Activated CD4-positive, alpha-beta T cell treated with anti-CD3 and anti-CD28 coated beads for 4 hours (primary cell): ENCODE results near the gene CROCC2.

Experiments
- DNase-seq, 2 donors: peaks; one replicate each; pipeline ENCODE4 v3.0.0-alpha.2; 2020

The CROCC2 gene

DNA sequence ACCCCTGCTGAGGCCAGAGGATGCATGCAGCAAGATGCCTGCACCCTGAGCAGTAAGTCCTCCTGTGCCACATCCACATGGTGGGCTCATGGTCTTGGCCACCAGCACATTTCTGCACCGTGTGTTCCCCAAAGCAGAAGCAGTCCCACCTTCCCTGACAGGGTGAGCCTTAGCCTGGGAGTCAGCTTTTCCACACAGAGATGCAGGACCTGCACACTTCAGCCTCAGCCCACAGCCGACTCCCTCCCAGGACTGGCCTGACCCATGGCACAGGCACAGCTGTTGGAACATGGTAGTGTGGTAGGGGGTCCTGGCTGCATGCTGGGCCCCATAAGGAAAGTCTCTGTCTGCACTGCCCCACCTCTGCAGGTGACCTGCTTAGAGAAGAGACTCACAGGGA is 97.2 kb downstream of the CROCC2 start:
- DNase-seq, result no peak

DNA sequence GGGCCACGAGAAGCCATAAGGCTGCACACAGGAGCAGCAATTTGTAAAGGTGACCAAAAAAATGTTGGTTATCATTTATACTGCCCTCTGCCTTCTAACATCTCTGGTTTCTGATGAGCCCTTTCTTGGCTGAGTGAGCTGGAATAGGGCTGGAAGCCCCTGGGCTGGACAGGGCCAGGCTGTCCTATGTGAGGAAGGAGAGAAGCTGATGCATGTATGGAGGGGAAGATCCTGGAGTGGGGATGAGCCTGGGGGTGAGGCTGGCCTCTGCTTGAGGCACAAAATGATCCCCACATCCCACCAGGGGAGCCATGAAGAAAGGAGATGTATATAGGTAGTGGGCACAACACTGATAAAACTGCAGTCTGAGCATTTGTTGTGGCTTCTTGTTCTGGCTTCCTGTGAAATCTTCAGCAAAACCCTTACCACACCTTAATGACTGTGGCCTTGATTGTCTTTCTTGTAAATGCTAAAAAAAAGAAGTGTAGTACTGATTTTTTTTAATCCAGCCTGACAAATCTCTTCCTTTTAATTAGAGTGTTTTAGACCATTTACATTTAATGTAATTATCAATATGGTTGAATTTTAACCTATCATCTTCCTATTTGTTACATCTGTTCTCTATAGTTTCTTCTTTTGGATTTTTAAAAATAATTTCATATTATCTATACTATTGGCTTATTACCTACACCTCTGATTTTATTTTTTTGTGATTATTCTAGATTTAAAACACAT is 97.9 kb downstream of the CROCC2 start:
- DNase-seq, result no peak

DNA sequence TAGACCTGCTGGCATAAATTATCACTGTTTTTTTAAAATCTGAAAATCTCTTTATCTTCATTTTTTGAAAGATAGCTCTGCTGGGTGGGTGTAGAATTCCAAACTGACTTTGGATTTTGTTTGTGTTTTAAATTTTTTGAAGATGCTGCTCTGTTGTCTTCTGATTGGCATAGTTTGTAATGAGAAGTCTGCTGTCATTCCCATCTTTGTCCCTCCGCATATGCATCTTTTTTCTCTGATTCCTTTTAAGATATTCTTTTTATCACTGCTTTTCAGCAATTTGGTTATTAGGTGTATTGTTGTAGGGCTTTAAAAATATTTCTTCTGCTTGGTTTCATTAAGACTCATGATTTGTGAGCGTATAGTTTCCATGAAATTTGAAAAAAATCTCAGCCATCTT is 99.4 kb downstream of the CROCC2 start:
- no peak for DNase-seq

GRCh38 chr2:241006412-241006811 is 100.3 kb downstream of the CROCC2 start:
- no peak for DNase-seq

DNA sequence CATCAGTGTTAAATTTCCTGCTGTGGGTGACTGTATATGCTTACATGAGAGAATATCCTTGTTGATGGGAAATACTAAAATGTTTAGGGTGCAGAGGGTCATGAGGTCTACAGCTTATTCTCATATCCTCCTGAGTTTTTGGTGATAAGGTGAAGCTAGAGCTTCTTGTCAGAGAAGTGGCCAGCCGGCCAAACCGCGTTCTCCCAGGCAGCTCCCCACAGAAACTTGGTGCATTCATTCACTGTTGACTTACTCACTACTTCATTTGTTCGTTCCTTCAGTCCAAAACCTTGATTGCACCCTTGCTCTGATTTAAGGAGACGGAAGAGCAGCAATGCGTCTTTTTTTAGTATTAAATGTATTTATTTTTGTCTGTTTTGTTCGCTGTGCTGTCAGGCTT is 101.0 kb downstream of the CROCC2 start:
- DNase-seq, result no peak

GRCh38 chr2:241007880-241008710 is 102.0 kb downstream of the CROCC2 start:
- DNase-seq, result no peak

GRCh38 chr2:241008711-241009121 is 102.6 kb downstream of the CROCC2 start:
- DNase-seq, result no peak

DNA sequence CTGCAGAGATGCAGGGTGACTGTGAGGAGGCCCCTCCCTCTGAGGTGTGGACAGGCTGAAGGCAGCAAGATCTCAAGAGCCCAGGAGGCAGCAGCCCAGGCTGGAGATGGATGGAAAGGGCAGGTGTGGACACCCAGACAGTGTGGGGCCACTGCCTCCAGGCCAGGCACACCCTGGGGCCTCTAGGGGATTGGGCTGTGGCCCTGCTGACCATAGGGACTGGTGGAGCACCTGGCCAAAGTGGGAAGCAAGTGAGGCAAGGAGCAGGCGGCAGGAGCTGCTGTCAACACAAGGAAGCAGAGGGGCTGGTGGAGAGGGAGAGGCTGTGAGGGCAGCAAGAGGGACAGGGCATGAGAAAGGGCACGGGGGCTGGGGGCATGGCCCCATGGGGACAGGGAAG is 103.1 kb downstream of the CROCC2 start:
- no peak for DNase-seq

- DNase-seq, result no peak
Measured at GRCh38 chr2:241009601-241010530, 103.7 kb downstream of the CROCC2 start.

- no peak for DNase-seq
Measured at GRCh38 chr2:241010531-241011295, 104.6 kb downstream of the CROCC2 start.

DNA sequence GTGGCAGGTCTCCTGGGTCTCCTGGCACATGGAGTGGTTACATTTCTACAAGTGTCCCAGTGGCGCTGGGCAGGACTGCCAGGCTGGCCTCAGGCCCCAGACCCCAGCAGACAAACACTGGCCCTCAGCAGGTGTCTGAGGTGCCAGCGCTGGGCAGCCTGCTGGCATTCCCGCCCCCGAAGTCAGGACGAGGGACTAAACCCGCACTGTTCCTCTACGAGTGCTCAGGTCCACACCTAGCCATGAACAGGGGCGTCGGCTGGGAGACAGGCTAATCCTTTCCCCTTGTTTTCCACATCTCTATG is 105.1 kb downstream of the CROCC2 start:
- no peak for DNase-seq

GRCh38 chr2:241011751-241012510 is 105.8 kb downstream of the CROCC2 start:
- DNase-seq, result no peak

- DNase-seq, result no peak
Measured at GRCh38 chr2:241014224-241014623, 108.1 kb downstream of the CROCC2 start.

DNA sequence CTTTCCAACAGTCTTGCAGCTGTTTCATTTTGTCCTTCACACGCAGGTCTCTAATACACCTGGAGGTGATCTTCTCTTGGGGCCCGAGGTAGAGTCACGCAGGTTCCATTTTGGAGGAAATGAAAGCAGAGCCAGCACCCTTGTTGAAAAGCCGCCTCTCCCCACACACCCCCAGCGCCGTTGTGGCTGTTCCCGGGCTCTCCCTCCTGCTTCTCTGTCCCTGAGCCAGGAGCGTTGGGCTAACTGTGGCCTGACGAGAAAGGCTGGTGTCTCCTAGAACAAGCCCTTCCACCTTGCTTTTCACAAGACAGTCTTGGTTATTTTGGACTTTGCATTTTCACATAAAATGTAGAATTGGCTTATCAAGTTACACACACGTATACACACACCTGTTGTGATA is 108.6 kb downstream of the CROCC2 start:
- DNase-seq, result no peak

DNA sequence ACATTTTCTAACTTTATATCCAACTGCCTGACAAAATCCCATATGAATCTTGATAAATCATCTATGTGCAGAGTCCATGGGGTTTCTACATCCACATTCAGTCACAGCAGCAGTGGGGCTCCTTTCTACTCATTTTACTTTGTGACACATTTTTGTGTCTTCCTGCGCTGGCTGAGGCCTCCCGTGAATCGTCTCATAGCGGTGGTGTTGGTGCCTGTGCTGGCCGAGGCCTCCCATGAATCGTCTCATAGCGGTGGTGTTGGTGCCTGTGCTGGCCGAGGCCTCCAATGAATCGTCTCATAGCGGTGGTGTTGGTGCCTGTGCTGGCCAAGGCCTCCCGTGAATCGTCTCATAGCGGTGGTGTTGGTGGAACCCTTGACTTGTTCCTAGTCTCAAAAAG is 109.3 kb downstream of the CROCC2 start:
- no peak for DNase-seq

DNA sequence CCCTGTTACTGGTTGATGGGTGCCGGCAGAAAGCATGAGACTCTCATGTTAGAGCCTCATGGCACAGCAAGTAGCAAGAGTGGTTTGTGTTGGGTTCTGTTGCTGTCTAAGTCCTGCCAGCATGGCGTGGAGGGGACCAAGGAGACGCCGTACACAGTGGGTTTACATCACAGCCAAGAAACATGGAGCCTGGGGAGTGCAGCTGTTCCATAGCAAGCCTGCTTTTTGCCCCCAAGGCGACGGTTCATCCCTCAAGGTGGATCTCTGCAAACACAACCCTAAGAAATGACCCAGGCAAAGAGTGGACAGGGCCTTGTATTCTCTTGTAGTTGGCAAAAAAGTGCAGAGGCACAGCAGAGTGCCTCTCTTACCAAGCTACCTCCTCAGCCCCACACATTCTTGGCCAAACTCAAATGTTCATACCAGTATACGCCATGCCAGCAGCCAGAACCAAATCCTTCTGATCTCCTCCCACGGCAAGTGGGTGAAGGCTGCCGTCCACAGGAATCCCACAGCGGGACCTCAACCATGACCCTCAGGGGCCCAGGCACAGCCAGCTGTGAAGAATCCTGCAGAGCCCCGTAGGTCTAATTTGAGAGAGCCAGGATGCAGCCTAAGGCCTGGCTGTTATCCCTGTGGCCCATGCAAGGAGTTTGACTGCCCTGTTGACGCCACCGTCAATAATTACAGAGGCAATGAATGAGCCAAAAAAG is 111.2 kb downstream of the CROCC2 start:
- no peak for DNase-seq

DNA sequence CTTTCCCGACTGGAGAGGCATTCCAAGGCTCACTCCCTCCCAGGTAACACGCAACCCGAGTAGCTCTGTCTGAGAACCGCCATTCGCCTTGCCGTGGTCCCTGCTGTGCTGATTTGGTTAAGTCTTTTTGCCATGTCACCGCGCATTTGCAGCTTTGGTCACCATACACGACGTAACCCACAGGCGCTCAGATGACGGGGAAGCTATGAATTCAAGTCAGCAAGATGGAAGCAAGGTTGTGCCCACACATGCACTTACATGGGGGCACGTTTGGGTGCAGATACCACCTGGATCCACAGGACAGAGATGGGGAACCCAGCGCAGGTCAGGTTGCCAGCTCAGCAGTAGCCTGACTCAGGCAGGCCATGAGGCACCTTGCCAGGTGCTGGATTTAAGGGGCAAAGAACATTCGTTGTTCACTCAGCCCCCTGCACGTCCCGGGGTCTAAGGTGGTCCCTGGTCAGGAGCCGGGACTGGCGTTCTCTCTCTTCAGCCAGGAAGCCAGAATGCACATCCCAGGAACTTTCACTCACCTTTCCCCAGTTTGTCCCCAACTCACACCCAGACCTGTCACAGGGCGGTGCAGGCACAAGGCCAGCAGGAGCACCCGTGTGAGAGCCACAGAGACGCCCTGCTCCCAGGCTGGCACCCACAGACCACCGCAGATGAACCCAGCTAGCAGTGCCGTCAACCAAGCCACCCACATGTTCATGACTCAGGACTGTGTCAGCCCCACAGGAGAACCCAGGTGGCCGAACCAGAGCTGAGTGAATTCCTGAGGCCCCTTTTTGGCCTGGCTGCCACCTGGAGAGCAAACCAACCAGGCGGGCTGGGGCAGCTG is 112.1 kb downstream of the CROCC2 start:
- no peak for DNase-seq

- no peak for DNase-seq
Measured at GRCh38 chr2:241019441-241020139, 113.5 kb downstream of the CROCC2 start.

- DNase-seq, result no peak
Measured at GRCh38 chr2:241020201-241020600, 114.1 kb downstream of the CROCC2 start.
